CD4-positive, alpha-beta T cell treated with Interleukin-21 for 1 hour (primary cell): Measurements from ENCODE around the gene HECTD3.
"Not testable (repeated sequence)": the region's sequence is repeated elsewhere in the genome, so short reads cannot be mapped to it uniquely, and the experiment has no call there.

ENCODE experiments used
- DNase-seq: peaks from one replicate; pipeline ENCODE4 v3.0.0-alpha.2; 2020

HECTD3 gene

GRCh38 chr1:45013551-45014209 lies 2.6 kb upstream of the HECTD3 start:
- DNase-seq: no peak

- no peak for DNase-seq
These were observed 1.6 kb upstream of the HECTD3 start for GRCh38 chr1:45012639-45013278.

DNA sequence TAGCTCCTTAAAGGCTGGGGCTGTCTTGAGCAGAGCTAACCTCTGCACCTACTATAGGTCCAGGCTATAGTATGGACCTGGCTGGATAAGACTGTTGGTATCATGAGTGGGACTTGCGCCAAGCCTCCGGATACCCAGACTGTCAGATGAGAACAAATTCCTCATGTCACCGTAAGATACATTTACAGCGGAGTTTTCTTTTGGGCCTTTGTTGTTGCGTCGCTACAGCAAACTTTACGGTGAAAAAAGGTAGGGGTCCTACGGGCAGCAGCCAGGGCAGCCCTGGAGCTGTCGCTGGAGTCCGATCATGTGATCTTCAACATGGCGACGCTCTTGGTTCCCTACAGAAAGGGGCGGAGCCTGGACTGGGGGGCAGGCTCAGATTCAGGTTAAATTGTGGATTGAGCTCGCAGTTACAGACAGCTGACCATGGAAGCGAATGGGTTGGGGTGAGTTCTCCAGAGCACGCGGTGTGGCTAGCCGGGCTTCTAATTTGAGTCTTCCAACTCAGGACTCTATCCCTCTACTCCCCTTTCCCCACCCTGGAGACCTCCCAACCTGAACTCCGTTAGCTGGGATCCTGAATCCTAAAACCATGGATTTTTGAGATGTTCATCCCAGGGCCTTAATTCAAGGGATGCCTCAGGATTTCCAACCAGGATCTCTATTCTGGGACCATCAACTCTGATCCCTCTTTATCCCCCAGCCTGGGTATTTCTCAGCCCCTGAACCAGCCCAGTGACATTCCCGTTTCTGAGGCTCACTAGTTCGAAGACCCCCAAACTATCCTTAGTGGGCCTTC lies 914 bp upstream of the HECTD3 start, which contains the start of gene UROD:
TSS of gene UROD (plus strand) at position 418 of the 802 bp plus-strand sequence. CDS start at position 430, 12 bp downstream.
- peak; percentile 93 for DNase-seq

GRCh38 chr1:45009956-45010854 lies 919 bp downstream of the HECTD3 start:
- no peak for DNase-seq

GRCh38 chr1:45009296-45009865 lies 1.7 kb downstream of the HECTD3 start:
- no peak for DNase-seq

DNA sequence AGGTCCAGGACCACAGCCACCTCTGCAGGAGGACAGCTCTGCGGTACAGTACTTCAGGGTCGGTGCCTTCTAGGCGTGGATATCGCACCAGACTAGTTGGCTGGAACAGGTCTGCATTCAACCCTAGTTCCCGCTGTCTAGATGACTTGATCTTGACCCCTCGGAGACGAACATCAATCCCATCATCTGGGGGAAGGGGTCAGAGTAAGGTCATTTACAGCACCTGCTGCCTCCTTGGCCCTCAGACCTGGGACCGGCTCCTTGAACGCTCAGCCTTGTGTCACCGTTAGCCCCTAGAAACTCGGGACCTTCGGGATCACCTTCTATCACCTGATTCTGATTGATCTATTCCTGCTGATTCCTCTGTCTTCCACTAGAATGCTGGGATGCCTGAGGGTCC lies 2.6 kb downstream of the HECTD3 start:
- no peak for DNase-seq

- no peak for DNase-seq
These were observed 3.0 kb downstream of the HECTD3 start for GRCh38 chr1:45008076-45008475.

DNA sequence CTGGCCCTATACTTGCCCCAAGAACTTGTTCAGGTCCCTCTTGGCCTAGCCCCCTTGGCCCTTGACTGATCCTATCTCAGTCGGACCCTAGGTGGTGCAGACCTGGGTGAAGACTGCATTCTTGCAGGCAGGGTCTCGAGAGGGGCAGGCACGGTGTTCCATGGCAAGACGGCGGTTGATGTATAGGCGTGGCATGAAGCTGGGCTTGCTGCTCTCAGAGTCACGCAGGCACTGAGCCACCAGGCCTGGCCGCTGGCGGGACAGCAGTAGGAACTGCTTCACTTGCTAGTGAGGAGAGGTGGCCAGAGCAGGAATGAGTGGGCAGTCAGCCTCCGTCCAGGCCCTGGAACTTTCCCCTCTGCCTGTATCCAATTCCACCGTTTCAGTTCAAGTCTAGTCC lies 3.8 kb downstream of the HECTD3 start:
- DNase-seq: no peak

DNA sequence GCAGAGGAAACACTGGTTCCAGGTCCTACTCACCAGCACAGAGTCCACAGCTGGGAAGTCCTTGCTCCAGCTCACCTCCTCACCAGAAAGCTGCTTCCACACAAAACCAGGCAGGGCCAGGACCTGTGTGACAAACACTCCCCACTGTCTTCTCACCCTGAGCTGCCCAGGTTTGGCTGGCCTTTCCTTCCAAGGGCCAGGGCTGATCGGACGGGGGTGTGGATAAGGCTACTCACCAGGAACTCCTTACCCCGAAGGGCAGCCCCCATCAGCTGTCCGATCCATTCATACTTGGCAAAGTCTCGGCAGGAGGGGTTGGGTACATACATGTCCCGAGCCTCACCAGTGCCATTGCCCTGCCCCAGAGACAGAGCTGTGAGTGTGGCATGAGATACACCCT lies 5.4 kb downstream of the HECTD3 start:
- DNase-seq: no peak

GRCh38 chr1:45004281-45004920 lies 6.7 kb downstream of the HECTD3 start:
- DNase-seq: no peak

GRCh38 chr1:45003741-45004140 lies 7.4 kb downstream of the HECTD3 start:
- no peak for DNase-seq

DNA sequence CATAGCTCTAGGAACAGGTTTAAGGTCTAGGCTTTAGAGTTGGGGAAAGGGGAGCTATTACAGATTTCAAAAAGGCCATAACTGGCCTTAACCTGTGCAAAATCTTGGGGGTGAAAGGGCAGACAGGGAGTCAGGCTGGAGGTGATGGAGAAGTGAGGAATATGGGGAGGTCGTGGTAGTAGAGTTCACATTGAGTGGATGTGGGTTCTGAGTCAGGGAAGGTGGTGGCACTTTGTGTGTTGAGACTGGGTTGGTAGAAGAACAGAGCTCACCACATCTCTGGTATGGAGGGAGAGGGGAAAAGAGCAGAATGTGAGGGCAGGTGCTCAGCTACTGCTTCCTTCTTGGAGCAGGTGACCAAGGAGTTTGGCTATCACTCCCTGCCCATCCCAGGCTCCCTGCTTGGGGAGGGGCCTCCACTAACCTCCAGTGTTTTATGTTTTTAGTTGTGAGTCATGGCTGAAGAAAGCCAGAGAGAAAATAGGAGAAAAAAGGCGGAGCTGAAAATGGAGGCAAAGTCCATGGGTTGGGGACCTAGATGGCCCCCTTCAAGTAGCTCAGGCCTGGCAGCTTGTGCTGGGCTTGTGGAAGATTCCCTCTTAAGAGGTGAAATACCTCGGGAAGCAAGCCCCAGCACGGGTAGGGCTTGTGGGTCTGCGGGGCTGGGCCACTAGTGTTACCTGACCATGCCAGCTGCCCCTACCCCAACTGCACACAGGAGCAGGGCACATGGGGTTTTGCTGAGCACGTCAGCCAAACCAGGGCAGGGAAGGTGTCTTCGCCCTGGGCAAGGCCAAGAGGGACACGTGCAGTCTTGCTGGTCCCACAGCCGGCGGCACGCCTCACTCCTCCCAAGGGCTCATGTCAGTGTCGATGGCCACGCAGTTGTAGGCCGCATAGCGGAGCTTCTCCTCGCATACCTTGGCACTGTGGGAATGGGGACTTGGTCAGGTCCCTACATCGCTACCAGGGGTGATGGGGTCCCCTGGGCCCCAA lies 8.2 kb downstream of the HECTD3 start:
- no peak for DNase-seq

GRCh38 chr1:45001576-45001975 lies 9.5 kb downstream of the HECTD3 start:
- not testable (repeated sequence) for DNase-seq

DNA sequence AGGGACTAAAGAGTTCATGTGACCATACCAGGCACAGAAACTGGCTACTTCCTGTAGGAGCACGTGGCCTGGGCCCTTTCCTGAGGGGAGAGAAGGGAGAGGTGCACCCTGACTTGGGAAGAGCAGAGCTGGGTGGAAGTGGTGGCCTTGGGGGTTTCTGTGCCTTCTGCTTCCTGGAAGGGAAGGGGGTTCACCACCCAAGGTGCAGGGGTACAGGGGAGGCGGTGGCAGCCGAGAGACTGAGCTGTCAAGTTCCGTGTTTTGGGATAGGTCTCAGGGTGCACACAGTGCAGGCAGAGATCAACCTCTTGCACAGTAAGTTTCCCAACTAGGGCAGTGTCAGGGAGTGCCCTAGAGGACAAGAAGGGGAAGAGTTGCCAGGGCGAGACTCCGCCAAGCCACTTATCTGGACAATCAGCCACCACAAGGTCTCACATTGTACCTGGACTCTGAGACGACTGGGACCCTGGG lies 10.1 kb downstream of the HECTD3 start:
- no peak for DNase-seq

DNA sequence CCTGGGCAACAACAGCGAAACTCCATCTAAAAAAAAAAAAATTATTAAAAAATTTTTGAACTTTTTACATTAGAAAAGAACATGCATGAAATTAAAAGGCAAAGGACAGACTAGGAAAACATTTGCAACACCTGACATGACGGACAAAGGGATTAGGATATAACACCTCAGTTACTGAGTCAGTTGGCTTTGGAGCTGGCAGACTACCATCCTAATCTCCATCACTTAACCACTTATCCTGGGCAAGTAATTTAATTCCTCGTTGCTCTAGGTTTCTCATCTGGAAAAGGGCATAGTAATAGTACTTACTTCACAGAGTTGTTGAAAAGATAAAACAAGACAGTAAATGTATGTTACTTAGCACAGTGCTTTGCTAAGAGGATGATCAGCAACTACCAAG lies 11.9 kb downstream of the HECTD3 start:
- DNase-seq: no peak

DNA sequence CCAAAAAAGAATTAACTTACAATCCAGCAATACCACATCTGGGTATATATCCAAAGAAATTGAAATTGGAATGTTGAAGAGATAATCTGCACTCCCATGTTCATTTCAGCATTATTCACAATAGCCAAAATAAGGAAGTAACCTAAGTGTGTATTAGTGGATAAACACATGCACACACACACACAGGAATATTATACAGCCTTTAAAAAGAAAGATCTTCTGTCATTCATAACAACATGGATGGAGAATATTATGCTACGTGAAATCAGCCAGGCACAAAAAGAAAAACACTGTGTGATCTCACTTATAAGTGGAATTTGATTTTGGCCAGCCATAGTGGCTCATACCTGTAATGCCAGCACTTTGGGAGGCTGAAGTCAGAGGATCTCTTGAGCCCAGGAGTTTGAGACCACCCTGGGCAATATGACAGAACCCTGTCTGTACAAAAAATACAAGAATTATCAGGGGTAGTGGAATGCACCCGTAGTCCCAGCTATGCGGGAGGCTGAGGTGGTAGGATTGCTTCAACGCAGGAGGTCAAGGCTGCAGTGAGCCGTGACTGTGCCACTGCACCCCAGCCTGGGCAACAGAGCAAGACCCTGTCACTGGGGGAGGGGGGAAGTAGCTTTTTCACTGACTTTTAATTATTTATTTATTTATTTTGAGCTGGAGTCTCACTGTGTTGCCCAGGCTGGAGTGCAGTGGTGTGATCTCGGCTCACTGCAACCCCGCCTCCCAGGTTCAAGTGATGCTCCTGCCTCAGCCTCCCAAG lies 15.5 kb downstream of the HECTD3 start:
- no peak for DNase-seq

GRCh38 chr1:44994309-44994898 lies 16.7 kb downstream of the HECTD3 start:
- no peak for DNase-seq

GRCh38 chr1:44988531-44989156 lies 22.5 kb downstream of the HECTD3 start:
- DNase-seq: no peak
